NCI-H1092 (cell line): ENCODE measurements around the gene NEUROD1.

Source experiments
- DNase-seq: peaks from one replicate; lab custom pipeline; 2025; lab: John Stamatoyannopoulos, UW

NEUROD1 gene

GRCh38 chr2:181642086-181642485, 38.2 kb downstream of the NEUROD1 start:
- no peak for DNase-seq

- DNase-seq = no peak
Observed at GRCh38 chr2:181639686-181640085, 40.6 kb downstream of the NEUROD1 start.

GRCh38 chr2:181632733-181633401, 47.5 kb downstream of the NEUROD1 start:
- no peak for DNase-seq

GRCh38 chr2:181628590-181629585, 51.4 kb downstream of the NEUROD1 start:
- DNase-seq = no peak

- DNase-seq = no peak
Observed at GRCh38 chr2:181627545-181627944, 52.8 kb downstream of the NEUROD1 start.

GRCh38 chr2:181626671-181627070, 53.6 kb downstream of the NEUROD1 start:
- DNase-seq = no peak
